ENCODE data around the gene MYH11.
"Not testable (repeated sequence)": the region's sequence is repeated elsewhere in the genome, so short reads cannot be mapped to it uniquely, and the experiment has no call there.

The MYH11 gene

GRCh38 chr16:15836965-15837611 is 19.7 kb downstream of the MYH11 start:
- no peak for DNase-seq

GRCh38 chr16:15836074-15836473 is 20.8 kb downstream of the MYH11 start:
- no peak for DNase-seq

DNA sequence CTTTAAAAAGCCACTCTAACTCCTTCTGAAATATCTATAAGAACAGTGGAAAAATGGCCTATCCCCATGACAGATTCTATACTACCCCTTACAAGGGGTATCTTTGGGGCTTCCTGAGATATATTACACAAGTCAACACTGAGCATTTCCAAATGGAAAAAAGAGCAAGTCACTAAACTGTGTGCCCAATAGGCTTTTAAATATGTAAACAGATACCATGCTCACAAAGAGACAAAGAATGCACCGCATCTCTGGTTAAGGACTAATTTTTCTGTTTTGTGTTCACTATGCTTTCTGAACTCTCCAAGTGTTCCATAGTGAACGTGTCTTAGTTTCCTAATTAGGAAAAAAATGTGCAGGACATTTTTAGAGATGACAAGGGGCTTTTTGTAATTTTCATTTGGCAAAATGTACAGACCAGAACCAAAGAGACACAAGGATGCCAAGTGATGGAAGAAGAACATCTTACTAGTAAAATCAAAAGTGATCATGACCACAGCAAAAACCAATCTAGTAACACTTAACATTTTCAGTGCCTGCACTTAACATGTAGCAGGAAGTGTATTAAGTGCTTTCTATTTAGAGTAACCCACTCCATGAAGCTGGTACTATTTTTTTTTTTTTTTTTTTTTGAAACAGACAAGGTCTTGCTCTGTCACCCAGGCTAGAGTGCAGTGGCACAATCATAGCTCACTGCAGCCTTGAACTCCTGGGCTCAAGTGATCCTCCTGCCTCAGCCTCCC is 21.5 kb downstream of the MYH11 start:
- DNase-seq: no peak

DNA sequence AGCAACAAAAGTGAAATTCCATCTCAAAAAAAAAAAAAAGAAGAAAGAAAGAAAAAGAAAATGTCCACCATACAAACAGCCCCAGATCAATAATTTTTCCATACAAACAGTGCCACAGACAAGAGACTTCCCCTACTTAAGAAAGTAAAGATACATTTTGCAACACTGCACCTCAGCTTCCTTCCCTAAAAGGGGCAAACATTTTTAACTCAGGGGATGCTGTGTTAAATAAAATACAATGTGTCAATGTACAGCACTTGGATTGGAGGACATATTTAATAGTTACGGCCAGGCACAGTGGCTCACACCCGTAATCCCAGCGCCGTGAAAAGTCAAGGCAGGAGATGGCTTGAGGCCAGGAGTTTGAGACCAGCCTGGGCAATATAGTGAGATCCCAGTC is 22.3 kb downstream of the MYH11 start:
- DNase-seq: no peak

DNA sequence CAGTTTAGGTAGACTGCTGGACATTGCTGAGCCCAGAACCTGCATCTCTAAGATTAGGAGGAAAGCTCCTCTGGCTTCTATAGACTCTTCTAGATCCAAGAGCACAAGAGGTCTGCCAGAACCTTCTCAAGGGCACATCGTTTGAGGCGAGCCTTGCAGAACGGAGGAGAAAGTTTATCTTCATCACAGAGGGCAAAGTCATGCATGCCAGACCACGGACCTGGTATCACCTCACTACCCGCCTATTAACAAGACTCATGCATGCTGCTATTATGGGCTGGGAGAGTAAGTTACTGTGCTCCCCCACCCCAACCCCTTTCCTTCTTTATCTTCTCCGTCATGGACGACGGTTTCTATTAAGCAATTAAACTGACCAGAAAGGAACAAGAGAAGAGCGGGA is 23.3 kb downstream of the MYH11 start:
- DNase-seq: no peak

- no peak for DNase-seq
These were observed 24.6 kb downstream of the MYH11 start for GRCh38 chr16:15832241-15832640.

- no peak for DNase-seq
These were observed 25.9 kb downstream of the MYH11 start for GRCh38 chr16:15830832-15831451.

DNA sequence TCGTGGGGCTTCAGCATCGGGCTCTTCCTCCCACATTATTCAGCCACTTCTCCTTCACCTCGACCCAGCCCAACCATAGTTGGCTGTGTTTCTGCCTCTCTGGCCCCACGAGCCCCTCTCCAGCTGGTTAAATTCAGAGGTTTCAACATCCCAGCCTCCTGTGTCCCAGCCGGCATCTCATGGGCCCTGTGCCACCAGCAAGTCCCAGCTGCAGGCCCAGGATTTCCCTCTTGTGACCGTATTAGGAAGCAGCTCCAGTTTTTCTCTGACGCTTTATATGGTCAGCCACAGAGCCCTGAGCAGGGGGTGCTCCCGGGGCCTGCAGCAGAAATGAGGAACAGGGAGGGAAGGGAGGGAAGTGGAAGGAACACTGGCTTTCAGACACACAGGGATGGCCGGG is 27.4 kb downstream of the MYH11 start:
- DNase-seq: no peak

GRCh38 chr16:15827709-15828343 is 29.0 kb downstream of the MYH11 start:
- DNase-seq: no peak

- DNase-seq: no peak
These were observed 29.5 kb downstream of the MYH11 start for GRCh38 chr16:15827299-15827698.

GRCh38 chr16:15825750-15826305 is 31.0 kb downstream of the MYH11 start:
- DNase-seq: no peak

DNA sequence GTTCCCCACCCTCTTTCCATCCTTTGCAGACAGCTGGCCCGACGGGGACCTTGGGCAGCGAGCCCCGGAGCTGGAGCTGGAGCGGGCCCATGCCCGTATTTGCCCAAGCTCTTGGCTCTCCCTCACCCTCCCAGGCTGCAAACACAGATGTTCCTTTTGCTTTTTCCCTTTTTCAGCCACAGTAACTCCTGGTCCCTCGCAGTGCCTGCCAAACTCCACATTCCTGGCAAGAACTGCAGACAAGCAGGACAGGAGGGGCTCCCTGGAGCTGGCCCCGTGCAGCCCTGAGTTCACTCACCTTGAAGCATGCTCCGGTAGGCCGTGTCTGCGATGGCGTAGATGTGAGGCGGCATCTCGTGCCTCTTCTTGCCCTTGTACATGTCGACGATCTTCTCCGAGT is 33.9 kb downstream of the MYH11 start:
- DNase-seq: no peak

- no peak for DNase-seq
These were observed 36.0 kb downstream of the MYH11 start for GRCh38 chr16:15820837-15821236.

DNA sequence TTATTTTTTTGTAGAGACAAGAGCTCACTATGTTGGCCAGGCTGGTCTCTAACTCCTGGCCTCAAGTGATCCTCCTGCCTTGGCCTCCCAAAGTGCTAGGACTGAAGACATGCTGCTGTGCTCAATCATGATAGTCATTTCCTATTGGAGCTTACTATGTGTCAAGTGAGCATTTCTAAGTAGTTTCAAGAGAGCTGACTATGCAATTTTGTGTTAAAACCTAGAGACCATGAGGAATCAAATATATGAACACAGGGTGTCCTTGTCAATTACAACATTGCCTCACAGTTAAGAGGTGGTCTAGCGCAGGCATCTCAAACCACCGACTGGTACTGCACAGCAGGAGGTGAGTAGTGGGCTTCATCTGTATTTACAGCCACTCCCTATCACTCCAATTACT is 37.8 kb downstream of the MYH11 start:
- DNase-seq: no peak

DNA sequence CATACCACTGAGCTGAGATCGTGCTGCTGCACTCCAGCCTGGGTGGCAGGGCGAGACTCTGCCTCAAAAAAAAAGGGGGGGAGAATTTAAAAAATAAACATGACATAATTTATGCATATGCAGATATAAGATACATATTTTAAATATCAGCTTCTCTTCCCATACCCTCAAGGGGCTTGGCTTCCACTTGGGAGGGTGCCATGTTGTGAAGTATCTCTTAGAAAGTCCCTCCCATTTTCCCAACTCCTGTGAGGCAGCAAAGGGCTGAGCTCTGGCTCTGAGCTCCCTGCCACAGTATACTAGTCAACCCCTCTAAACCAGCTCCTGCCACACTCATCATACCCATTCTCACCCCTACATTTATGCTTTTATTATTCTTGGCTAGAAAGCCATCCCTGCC is 39.4 kb downstream of the MYH11 start:
- no peak for DNase-seq

DNA sequence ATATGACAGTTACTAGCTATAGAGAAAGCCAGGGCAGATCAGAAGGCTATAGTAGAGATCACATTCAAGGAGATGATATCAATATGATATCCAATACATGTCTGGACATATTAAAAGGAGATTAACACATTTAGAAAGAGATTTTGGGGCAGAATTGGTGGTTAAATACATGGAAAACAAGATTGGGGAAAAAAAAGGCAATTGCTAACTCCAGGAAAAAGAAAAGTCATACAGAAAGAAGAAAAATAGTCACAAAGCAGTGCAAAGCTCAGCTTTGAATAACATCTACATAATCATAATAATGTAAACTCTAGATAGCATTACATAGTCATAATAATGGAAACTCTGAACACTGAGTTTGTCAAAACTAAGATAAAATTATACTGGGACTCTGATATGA is 40.6 kb downstream of the MYH11 start:
- DNase-seq: no peak

DNA sequence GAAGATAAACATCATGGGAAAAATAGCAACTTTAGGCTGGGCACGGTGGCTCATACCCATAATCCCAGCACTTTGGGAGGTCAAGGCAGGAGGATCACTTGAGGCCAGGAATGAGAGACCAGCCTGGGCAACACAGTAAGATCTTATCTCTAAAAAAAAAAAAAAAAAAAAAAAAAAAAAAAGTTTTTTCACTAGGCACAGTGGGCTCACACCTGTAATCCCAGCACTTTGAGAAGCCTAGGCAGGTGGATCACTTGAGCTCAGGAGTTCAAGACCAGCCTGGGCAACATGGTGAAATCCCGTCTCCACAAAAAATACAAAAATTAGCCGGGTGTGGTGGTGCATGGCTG is 44.5 kb downstream of the MYH11 start:
- DNase-seq: not testable (repeated sequence)

GRCh38 chr16:15811481-15812400 is 45.1 kb downstream of the MYH11 start:
- DNase-seq: no peak

DNA sequence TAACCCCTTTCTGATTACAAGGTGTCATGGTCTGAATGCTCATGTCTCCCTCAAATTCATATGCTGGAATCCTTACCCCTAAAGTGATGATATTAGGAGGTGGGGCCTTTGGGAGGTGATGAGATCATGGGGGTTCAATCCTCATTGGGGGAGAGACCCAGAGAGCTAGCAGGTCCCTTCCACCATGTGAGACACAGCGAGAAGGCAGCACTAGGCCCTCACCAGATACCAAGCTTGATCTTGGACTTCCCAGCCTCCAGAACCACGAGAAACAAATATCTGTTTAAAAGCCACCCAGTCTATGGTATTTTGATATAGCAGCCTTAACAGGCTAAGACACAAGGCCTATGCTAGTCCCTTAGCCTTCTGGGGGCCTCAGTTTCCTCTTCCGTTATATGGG is 45.9 kb downstream of the MYH11 start:
- DNase-seq: no peak

- DNase-seq: no peak
These were observed 46.4 kb downstream of the MYH11 start for GRCh38 chr16:15810411-15810810.

- not testable (repeated sequence) for DNase-seq
These were observed 47.5 kb downstream of the MYH11 start for GRCh38 chr16:15809297-15809696.

DNA sequence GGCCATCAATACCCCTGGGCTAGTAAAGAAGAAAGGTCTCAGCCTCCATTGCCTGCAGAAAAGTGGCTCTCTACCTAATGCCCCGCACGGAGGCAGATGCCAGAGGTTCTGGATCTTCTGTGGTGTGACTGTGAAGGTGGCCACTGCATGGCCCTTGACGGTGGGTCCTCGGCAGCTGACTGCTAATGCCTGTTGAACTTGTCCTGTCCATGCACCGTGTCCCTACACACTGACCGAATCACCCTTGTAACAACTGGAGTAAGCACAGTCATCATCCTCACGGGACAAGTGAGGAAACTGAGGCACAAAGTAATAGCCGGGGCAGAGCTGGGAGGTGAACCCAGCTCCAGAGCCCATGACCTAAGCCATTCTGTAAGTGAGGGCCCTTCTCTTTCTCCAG is 48.8 kb downstream of the MYH11 start:
- DNase-seq: no peak

DNA sequence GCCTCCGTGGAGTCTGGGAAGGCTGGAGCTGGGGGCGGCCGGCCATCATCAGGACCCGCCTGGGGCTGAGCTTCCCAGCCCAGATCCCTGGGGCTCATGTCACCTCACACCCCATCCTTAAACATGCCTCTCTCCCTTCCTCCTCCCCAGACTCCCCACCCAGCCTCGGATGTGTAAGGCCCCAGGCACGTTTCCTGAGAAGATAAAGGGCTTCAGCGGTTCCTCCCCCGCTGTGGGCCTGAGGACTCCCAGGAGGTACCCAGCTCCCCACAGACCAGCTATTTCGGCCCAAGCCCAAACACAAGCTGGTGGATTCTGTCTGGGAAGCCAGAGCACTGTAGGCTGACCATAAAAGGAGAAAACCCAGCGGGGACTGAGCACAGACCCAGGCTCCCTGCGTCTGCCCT is 49.2 kb downstream of the MYH11 start:
- no peak for DNase-seq
